Activated CD8-positive, alpha-beta memory T cell treated with anti-CD3 and anti-CD28 coated beads for 36 hours (primary cell): Measurements from ENCODE around the gene PDK4. TPM values are rescaled to one million over a fixed set of nuclear protein-coding genes. Genes with fewer than 3 reads are reported as not detected.

Experiments used
- CTCF ChIA-PET: fragments of 350-600 bp; sonication (Branson Sonifier 250); formaldehyde crosslinking; loops from one replicate; lab custom pipeline; 2021; ENCODE audit warnings: antibody characterized with exemption; lab: Charles Lee
- POLR2A ChIA-PET: fragments of 350-600 bp; sonication (Branson Sonifier 250); formaldehyde crosslinking; loops from one replicate; lab custom pipeline; 2021; ENCODE audit warnings: antibody characterized with exemption; lab: Charles Lee
- total RNA-seq, 2 experiments: library from RNA; stranded (reverse); gene quantifications; one replicate each; pipeline ENCODE4 v1.2.3, GENCODE V29; 2021

Gene PDK4
- not detected for total RNA-seq

- POLR2A ChIA-PET, result no interaction called here
- CTCF ChIA-PET, result no interaction called here
Observed at GRCh38 chr7:95596198-95597063, at the start of gene PDK4. PDK4 (minus strand) TSS chr7:95596516; CDS start chr7:95596293, 223 bp downstream.

DNA sequence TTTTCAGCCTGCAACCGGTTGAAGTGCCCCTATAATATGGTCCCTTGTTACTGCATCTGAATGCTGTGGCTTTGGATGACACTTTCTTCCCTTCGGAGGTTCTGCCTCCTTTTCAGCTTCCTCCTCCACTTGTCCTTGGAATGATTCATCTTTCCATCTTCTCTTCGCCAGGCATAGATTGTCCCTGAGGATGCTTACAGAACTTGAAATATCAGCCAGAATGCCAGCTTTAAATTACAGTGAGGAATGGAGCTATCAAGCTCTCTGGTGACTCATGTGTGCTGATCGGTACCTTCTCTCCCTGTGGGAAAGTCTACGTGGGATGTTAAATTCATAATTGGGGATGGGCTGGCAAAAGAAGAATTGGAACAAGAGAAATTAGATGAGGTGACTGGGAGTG lies 45.9 kb upstream of the PDK4 start:
- POLR2A ChIA-PET, result no interaction called here
- CTCF ChIA-PET, result no interaction called here

DNA sequence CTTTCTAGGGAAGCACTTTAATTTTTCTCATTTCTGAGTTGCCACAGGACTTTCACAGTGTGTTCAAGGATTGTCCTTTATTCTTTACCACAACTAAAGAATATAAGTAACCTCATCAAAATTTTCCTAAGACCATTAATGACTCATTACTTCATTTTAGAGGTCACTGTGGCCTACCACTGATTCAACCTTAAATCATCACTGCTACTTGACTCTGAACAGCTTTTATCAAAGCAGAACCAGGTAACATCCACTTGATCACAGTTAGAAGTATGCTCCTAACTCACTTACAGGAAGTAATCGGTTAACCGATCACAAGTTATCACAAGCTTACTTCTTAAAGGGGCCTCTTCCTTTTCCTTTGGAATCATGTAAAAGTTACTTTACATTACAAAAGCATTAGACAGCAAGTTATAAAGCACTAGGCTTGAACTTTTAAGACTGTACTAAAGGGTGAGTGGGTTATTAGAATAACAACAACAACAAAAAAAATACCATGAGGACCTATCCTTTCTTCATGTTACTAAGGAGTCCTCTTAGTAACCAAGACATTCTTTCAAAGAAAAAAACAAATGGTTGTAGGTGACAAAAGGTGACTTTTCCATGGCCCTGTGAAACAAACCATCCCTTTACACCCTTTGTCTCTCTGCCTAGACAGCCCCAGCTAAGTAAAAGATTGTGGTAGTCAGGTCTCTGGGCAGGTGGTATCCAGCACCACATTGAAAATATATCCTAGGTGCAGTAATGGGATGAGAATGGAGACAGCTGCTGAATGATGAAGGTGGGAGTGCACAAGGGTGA lies 40.0 kb upstream of the PDK4 start:
- ChIA-PET POLR2A (no interaction called here), CTCF (no interaction called here)

DNA sequence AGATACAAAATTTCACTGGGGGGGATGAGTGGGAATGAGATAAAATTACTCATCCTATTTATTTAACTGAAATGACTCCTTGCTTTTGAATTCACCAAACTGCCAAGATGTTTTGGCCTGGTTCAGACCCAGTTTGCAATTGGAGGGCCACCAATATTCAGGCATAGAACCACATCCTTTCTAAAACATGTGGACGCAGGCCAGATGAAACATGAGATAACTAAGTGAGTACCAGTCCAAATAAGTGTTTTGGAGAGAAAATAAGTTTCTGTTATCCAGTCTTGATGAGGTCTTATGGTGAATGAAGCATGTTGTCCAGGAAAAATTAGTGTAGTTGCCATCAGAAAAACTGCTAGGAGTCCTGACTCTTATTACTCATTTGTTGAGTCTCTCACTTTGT lies 36.3 kb upstream of the PDK4 start:
- CTCF ChIA-PET, result no interaction called here
- POLR2A ChIA-PET, result no interaction called here

DNA sequence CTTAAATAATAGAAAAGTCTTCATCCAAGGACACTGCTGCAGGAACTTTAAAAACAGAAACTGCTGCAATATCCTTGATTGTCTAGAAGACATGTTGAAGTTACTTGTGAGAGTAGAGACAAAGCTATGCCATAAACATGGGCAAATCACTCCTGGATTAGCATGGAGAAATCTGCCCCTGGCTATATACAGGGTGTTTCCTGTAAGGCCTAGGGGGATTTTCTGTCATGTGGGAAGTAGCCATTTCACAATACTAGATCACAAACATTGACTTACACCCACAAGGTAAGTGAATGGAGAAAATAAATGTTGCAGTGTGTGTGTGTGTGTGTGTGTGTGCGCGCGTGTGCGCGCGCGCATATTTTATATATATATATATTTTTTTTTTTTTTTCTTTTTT lies 35.2 kb upstream of the PDK4 start:
- ChIA-PET CTCF (no interaction called here), POLR2A (no interaction called here)

- ChIA-PET CTCF (no interaction called here), POLR2A (no interaction called here)
Observed at GRCh38 chr7:95630702-95631458, 34.6 kb upstream of the PDK4 start.

GRCh38 chr7:95628831-95629439 lies 32.6 kb upstream of the PDK4 start:
- POLR2A ChIA-PET, result no interaction called here
- CTCF ChIA-PET, result no interaction called here

- POLR2A ChIA-PET, result no interaction called here
- CTCF ChIA-PET, result no interaction called here
Observed at GRCh38 chr7:95623788-95624187, 27.5 kb upstream of the PDK4 start.

DNA sequence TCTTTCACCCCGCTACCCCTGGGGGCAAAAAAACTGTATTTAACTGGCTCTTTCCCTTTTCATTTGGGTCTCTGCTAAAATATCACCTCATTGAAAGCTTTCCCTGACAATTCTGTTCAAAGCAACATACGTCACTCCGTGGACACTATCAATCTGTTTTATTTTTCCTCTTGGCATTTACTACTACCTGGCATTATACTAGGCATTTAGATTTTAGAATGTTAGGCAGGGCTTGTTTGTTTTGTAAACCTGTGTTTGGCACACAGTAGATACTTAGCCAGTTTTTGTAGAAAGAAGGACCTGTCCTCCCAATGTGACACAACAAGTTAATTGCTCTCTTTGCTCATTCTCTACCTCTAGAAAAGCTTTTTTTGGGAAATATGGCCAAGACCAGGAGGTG lies 26.5 kb upstream of the PDK4 start:
- POLR2A ChIA-PET, result no interaction called here
- CTCF ChIA-PET, result no interaction called here

DNA sequence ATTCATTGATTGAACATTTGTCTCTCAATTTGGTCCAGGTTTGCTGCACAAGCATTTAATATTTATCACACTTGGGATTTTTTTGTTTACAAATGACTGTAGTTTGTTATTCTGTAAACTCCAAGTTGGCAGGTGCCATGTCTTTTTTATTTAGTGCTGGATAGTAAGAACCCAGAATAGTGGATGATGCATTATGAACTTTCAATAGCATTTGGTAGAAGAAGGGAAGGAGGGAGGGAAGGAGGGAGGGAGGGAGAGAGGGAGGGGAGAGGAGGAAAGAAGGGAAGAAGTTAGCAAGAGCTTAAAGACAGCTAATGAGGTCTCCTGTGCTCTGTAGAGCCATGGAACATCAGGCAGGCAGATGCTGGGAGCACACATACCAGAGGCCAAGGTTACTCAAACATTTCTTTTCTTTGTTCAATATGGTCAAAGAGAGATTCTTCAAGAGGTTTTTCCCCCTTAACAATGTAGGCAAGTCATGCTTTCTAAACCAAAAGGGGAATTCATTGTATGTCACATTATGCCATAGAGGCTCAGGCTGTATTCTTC lies 25.8 kb upstream of the PDK4 start:
- POLR2A ChIA-PET, result no interaction called here
- CTCF ChIA-PET, result no interaction called here

- POLR2A ChIA-PET, result no interaction called here
- CTCF ChIA-PET, result no interaction called here
Observed at GRCh38 chr7:95621404-95621803, 25.1 kb upstream of the PDK4 start.

DNA sequence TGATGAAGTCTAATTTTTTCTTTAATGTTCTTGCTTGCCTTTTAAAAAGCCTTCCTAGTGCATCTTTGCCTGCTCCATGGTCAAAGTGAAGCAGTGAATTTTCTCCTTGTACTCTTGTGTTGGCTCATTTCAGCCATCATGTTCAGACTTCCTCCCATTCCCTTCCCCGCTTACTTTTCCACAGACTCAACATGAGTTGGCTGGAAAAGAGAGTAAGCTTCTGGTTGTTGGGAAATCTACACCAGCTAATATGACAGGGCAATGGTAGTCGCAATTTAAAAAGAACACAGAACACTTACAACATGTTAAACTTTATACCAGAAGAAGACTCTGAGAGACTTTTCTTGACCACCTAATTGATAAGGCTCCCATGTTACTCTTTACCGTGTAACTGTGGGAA lies 24.3 kb upstream of the PDK4 start:
- ChIA-PET POLR2A (no interaction called here), CTCF (no interaction called here)

- ChIA-PET CTCF (no interaction called here), POLR2A (no interaction called here)
Observed at GRCh38 chr7:95619921-95620320, 23.6 kb upstream of the PDK4 start.

DNA sequence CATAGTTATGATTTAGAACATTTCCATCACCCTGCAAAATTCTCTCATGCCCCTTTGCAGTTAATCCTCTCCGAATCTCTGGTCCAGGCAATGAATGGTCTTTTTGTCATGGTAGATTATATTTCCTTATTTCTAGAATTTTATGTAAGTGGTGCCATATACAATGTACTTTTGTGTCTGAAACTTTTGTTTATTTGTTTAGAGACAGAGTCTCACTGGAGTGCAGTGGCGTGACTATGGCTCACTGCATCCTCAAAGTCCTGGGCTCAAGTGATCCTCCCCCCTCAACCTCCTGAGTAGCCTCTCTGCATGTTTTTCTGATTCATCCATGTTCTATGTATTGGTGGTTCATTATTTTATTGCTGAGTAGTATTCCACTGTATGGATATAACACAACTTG lies 23.2 kb upstream of the PDK4 start:
- ChIA-PET POLR2A (no interaction called here), CTCF (no interaction called here)

DNA sequence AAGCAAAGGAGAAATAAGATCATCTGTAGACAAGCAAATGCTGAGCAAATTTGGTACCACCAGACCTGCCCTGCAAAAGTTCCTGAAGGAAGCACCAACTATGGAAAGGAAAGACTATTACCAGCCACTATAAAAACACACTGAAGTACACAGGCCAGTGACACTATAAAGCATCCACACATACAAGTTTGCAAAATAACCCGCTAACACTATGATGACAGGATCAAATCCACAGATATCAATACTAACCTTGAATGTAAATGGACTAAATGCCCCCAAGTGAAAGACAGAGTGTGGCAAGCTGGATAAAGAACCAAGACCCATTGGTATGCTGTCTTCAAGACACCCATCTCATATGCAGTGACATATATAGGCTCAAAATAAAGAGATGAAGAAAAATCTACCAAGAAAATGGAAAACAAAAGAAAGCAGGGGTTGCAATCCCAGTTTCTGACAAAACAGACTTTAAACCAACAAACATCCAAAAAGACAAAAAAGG lies 18.2 kb upstream of the PDK4 start:
- POLR2A ChIA-PET, result no interaction called here
- CTCF ChIA-PET, result no interaction called here

DNA sequence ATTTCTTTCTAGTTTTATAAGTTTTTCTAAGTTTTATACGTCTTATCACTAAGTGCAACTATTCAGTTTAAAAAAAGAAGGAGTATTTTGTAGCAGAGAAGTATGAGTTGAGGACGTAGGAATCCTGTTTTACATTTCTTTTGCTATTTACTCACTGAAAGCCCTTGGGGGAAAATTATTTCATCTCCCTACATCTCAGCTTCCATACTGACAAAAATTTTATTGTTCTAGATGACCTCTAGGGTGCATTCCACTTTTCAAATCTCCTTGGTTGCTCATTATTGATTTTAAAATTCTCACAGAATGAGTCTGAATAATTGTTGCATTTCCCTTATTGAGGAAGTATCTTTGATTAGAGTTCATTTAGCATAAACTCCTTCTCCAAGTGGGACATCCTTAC lies 14.9 kb upstream of the PDK4 start:
- ChIA-PET CTCF (no interaction called here), POLR2A (no interaction called here)

GRCh38 chr7:95609277-95609971 lies 13.1 kb upstream of the PDK4 start:
- ChIA-PET POLR2A (no interaction called here), CTCF (no interaction called here)

DNA sequence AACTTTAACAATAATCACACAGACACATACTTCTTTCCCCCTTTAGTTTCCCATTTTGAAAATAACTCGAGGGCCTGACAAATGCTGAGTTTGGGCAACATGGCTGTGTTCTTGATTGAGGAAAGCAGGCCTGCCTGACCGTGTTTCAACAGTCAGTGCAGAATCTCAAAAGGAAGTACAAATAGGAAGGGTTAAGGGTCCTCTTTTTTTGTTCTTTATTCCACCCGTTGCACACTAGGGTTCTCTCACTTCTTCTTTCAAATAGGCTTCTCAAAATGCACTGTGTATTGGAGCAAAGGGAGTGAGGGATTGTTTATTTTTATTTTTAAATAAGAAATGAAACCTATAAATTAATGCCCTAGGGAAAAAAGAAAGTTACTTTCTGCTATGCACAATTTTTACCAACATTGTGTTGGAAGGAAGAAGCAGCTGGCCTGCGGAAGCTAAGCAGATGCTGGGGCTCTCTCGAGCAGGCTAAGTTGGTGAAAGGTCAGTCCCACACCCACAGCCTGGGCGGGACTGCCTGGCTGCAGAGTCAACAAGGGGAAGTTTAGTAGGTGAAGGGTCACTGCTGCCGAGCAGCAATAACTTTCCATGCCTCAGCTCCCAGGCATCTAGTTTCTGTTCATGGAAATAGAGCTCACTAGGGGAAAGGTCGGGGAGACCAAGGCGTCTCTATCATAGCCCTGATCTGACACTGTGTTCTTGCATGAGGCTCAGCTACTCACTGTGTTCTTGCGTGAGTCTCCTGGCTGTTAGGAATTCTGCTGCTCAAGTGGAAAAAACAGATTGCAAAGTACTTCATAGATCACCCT lies 12.2 kb upstream of the PDK4 start:
- ChIA-PET POLR2A (no interaction called here), CTCF (no interaction called here)
